Measurements from ENCODE around the gene TMCC3. TPM values are rescaled to one million over a fixed set of nuclear protein-coding genes. Genes with fewer than 3 reads are reported as not detected.

The TMCC3 gene
- total and polyA plus RNA-seq, 4 donors: 0.81 to 2.3 (median 1.5) TPM

GRCh38 chr12:94553130-94553519, 97.2 kb downstream of the TMCC3 start:
- 73% methylated on average over 6 of the region's 6 CpGs for WGBS
- Histone ChIP-seq H3K36me3 (ENCODE audit: control insufficient read depth in 4 of 4, insufficient read depth in 3 of 4, low read depth in 1 of 4, low read length in 3 of 4) (no peaks in the 10 kb centered on the region), H3K4me1 (ENCODE audit: control insufficient read depth in 4 of 4, insufficient read depth in 4 of 4, low read length in 3 of 4) (peaks cover 0 to 10% (median 0%) of the 10 kb centered on the region in 4 donors), H3K27ac (ENCODE audit: low read depth in 1 of 2, low read length in 2 of 2) (no peak overlapping the region), H3K9me3 (ENCODE audit: control insufficient read depth in 4 of 4, low read length in 3 of 4) (no peaks in the 10 kb centered on the region), H3K9ac (ENCODE audit: low read depth in 1 of 2, low read length in 2 of 2) (no peak overlapping the region), H3K4me3 (ENCODE audit: low read depth in 1 of 3, low read length in 3 of 3) (no peak overlapping the region), H3K27me3 (ENCODE audit: control insufficient read depth in 4 of 4, insufficient read depth in 4 of 4, low read length in 3 of 4) (no peaks in the 10 kb centered on the region)
- TF ChIP-seq EGR1 (IDR thresholded peaks at IDR 0.05; ENCODE audit: low read depth in 2 of 2): no peak
- no peak for TF ChIP-seq ZBTB33 (IDR thresholded peaks at IDR 0.05)
- no peak for TF ChIP-seq FOXA2 (IDR thresholded peaks at IDR 0.05)
- no peak for TF ChIP-seq NR2F2 (IDR thresholded peaks at IDR 0.05)
- TF ChIP-seq FOXA1 (IDR thresholded peaks at IDR 0.05): no peak
- DNase-seq (ENCODE audit: low spot score): no peak

- Histone ChIP-seq H3K9ac (ENCODE audit: low read depth in 1 of 2, low read length in 2 of 2) (no peak overlapping the region), H3K27me3 (ENCODE audit: control insufficient read depth in 4 of 4, insufficient read depth in 4 of 4, low read length in 3 of 4) (no peaks in the 10 kb centered on the region), H3K4me3 (ENCODE audit: low read depth in 1 of 3, low read length in 3 of 3) (no peak overlapping the region), H3K36me3 (ENCODE audit: control insufficient read depth in 4 of 4, insufficient read depth in 3 of 4, low read depth in 1 of 4, low read length in 3 of 4) (no peaks in the 10 kb centered on the region), H3K9me3 (ENCODE audit: control insufficient read depth in 4 of 4, low read length in 3 of 4) (no peaks in the 10 kb centered on the region), H3K27ac (ENCODE audit: low read depth in 1 of 2, low read length in 2 of 2) (no peak overlapping the region), H3K4me1 (ENCODE audit: control insufficient read depth in 4 of 4, insufficient read depth in 4 of 4, low read length in 3 of 4) (peaks cover 0 to 10% (median 0%) of the 10 kb centered on the region in 4 donors)
- no peak for DNase-seq (ENCODE audit: low spot score)
- 39% methylated on average over 4 of the region's 4 CpGs for WGBS
- no peak for TF ChIP-seq FOXA2 (IDR thresholded peaks at IDR 0.05)
- no peak for TF ChIP-seq EGR1 (IDR thresholded peaks at IDR 0.05; ENCODE audit: low read depth in 2 of 2)
- TF ChIP-seq JUND (IDR thresholded peaks at IDR 0.05): no peak
- no peak for TF ChIP-seq YY1 (IDR thresholded peaks at IDR 0.05)
- TF ChIP-seq HNF4G (IDR thresholded peaks at IDR 0.05): no peak
- TF ChIP-seq RXRA (IDR thresholded peaks at IDR 0.05): peak in 1 of 2 donors; percentile 66
- peak in 1 of 2 donors; percentile 52 for TF ChIP-seq HNF4A (conservative IDR thresholded peaks at IDR 0.05)
- no peak for TF ChIP-seq GABPA (IDR thresholded peaks at IDR 0.05 in 1 of 2, conservative IDR thresholded peaks at IDR 0.05 in 1 of 2)
- TF ChIP-seq TAF1 (conservative IDR thresholded peaks at IDR 0.05): no peak
- no peak for TF ChIP-seq CTCF (IDR thresholded peaks at IDR 0.05; ENCODE audit: low read depth, low read length, missing input control)
- TF ChIP-seq NR2F2 (IDR thresholded peaks at IDR 0.05): no peak
- TF ChIP-seq REST (IDR thresholded peaks at IDR 0.05): no peak
- TF ChIP-seq RAD21 (IDR thresholded peaks at IDR 0.05): peak in 1 of 2 donors; percentile 10
- TF ChIP-seq ZBTB33 (IDR thresholded peaks at IDR 0.05): no peak
- TF ChIP-seq SP1 (IDR thresholded peaks at IDR 0.05): no peak
- TF ChIP-seq FOXA1 (IDR thresholded peaks at IDR 0.05): no peak
- TF ChIP-seq MAX (IDR thresholded peaks at IDR 0.05): no peak
- no peak for TF ChIP-seq ATF3 (IDR thresholded peaks at IDR 0.05)
These were observed 98.5 kb downstream of the TMCC3 start for GRCh38 chr12:94551810-94552209.

All from liver (tissue), 9 donors.